Measurements from ENCODE around the gene SPATA13.

Gene SPATA13

GRCh38 chr13:24168392-24168750 lies 7.9 kb downstream of the SPATA13 start:
- DNase-seq, result no peak

- DNase-seq, result no peak
Observed at GRCh38 chr13:24168979-24169378, 8.5 kb downstream of the SPATA13 start.

- DNase-seq, result no peak
Observed at GRCh38 chr13:24172071-24172470, 11.6 kb downstream of the SPATA13 start.

- no peak for DNase-seq
Observed at GRCh38 chr13:24173795-24174194, 13.3 kb downstream of the SPATA13 start.

- DNase-seq, result no peak
Observed at GRCh38 chr13:24175847-24176246, 15.3 kb downstream of the SPATA13 start.

- no peak for DNase-seq
Observed at GRCh38 chr13:24176351-24177101, 16.0 kb downstream of the SPATA13 start.

GRCh38 chr13:24178847-24179485 lies 18.4 kb downstream of the SPATA13 start:
- DNase-seq, result no peak

GRCh38 chr13:24179486-24179850 lies 18.9 kb downstream of the SPATA13 start:
- no peak for DNase-seq

- no peak for DNase-seq
Observed at GRCh38 chr13:24180750-24181377, 20.3 kb downstream of the SPATA13 start.

GRCh38 chr13:24181991-24182702 lies 21.6 kb downstream of the SPATA13 start:
- DNase-seq, result no peak

- no peak for DNase-seq
Observed at GRCh38 chr13:24182703-24183081, 22.2 kb downstream of the SPATA13 start.

GRCh38 chr13:24183741-24184182 lies 23.2 kb downstream of the SPATA13 start:
- DNase-seq, result no peak

- DNase-seq, result no peak
Observed at GRCh38 chr13:24184265-24184841, 23.8 kb downstream of the SPATA13 start.

GRCh38 chr13:24184882-24185281 lies 24.4 kb downstream of the SPATA13 start:
- no peak for DNase-seq

GRCh38 chr13:24185591-24186232 lies 25.2 kb downstream of the SPATA13 start:
- DNase-seq, result no peak

GRCh38 chr13:24187185-24187584 lies 26.7 kb downstream of the SPATA13 start:
- no peak for DNase-seq

- no peak for DNase-seq
Observed at GRCh38 chr13:24192057-24192810, 31.7 kb downstream of the SPATA13 start.

GRCh38 chr13:24192811-24193162 lies 32.3 kb downstream of the SPATA13 start:
- DNase-seq, result no peak

GRCh38 chr13:24194447-24194846 lies 33.9 kb downstream of the SPATA13 start:
- DNase-seq, result no peak

- DNase-seq, result no peak
Observed at GRCh38 chr13:24195626-24196025, 35.1 kb downstream of the SPATA13 start.

GRCh38 chr13:24196593-24197197 lies 36.2 kb downstream of the SPATA13 start:
- DNase-seq, result no peak

GRCh38 chr13:24199016-24199415 lies 38.5 kb downstream of the SPATA13 start:
- DNase-seq, result no peak

Data from islet precursor cell (in vitro differentiated cells).